Bronchial epithelial cell (primary cell): ENCODE measurements around the gene HRNR. TPM values are rescaled to one million over a fixed set of nuclear protein-coding genes. Genes with fewer than 3 reads are reported as not detected.

Experiments used
- DNase-seq: peaks from one replicate; pipeline ENCODE4 v3.0.0-alpha.2; 2010; ENCODE audit warnings: low read depth
- FAIRE-seq: peaks from 2 replicates; lab custom pipeline; 2011; peaks lifted over from hg19 to GRCh38; lab: Jason Lieb, UNC
- H3K27me3 ChIP-seq: 2 replicates; pipeline ENCODE4 v1.5.1; 2011; ENCODE audit warnings: low read length; ENCODE audit not compliant: control insufficient read depth, insufficient read depth
- H3K36me3 ChIP-seq: 2 replicates; pipeline ENCODE4 v1.5.1; 2011; ENCODE audit warnings: low read length; ENCODE audit not compliant: control insufficient read depth, insufficient read depth
- H3K4me3 ChIP-seq: 2 replicates; pipeline ENCODE4 v1.5.1; 2011; ENCODE audit warnings: mild to moderate bottlenecking, low read depth, low read length, control low read depth
- total RNA-seq: library from RNA; depleted of rRNA; stranded (reverse); fragments of >200 nt; gene quantifications from 2 replicates; pipeline ENCODE4 v1.2.1, GENCODE V29; 2014
- TF ChIP-seq, protein P1 (sequence below): IDR thresholded peaks from 2 replicates; pipeline ENCODE4 v1.5.1; 2011; ENCODE audit warnings: mild to moderate bottlenecking, moderate library complexity, low read length, control low read depth, inconsistent platforms; ENCODE audit not compliant: insufficient read depth, severe bottlenecking

Gene HRNR
- total RNA-seq, 1 donor from 2014 or later, result under 0.01 TPM

DNA sequence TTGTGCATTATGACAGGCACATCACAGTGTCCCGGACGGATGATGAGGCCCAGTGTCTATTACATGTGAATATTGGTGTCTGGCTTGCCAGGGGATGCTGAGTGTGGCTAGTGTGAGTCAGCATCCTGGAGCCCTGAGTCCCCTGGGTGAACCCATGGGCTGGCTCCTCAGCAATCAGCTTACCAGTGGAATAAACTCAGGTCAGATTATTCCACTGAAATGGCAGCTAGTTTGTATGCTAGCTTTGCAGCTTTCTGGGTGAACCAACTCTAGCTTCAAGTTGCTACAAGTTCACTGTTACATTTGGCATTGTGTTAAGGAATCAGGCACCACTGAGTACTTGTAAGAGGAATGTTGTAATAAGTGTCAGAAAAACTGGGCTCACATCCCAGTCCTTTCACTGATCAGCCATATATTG is 41.0 kb downstream of the HRNR start:
- Histone ChIP-seq H3K36me3 (no peaks in the 10 kb centered on the region), H3K27me3 (no peaks in the 10 kb centered on the region), H3K4me3 (no peak overlapping the region)
- TF ChIP-seq, protein P1, sequence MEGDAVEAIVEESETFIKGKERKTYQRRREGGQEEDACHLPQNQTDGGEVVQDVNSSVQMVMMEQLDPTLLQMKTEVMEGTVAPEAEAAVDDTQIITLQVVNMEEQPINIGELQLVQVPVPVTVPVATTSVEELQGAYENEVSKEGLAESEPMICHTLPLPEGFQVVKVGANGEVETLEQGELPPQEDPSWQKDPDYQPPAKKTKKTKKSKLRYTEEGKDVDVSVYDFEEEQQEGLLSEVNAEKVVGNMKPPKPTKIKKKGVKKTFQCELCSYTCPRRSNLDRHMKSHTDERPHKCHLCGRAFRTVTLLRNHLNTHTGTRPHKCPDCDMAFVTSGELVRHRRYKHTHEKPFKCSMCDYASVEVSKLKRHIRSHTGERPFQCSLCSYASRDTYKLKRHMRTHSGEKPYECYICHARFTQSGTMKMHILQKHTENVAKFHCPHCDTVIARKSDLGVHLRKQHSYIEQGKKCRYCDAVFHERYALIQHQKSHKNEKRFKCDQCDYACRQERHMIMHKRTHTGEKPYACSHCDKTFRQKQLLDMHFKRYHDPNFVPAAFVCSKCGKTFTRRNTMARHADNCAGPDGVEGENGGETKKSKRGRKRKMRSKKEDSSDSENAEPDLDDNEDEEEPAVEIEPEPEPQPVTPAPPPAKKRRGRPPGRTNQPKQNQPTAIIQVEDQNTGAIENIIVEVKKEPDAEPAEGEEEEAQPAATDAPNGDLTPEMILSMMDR, result no peak
- peak; percentile 99 for DNase-seq
- peak; percentile 98 for FAIRE-seq

DNA sequence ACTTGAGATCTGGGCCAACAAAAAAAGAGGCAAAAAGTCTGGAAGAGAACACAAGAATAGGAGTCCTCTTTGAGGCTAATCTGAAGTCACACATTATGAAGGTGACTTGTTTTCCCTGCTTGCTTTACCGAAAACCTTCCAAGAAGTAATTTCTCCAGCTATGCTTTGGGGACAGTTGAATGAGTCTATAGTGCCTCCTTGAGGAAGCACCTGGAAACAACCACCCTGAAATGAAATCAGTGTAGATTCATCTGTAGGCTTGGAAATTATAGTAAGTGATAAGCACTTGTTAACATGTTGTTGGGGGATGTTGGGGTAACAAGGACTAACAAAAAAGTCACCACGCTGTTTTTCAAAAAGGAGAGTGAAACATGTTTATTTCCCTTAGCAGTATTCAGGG is 41.6 kb downstream of the HRNR start:
- H3K36me3 ChIP-seq, result no peaks in the 10 kb centered on the region
- DNase-seq (peak; percentile 71), FAIRE-seq (no peak)
- TF ChIP-seq, protein P1, result peak; percentile 71
- H3K4me3 ChIP-seq, result no peak overlapping the region
- H3K27me3 ChIP-seq, result no peaks in the 10 kb centered on the region

DNA sequence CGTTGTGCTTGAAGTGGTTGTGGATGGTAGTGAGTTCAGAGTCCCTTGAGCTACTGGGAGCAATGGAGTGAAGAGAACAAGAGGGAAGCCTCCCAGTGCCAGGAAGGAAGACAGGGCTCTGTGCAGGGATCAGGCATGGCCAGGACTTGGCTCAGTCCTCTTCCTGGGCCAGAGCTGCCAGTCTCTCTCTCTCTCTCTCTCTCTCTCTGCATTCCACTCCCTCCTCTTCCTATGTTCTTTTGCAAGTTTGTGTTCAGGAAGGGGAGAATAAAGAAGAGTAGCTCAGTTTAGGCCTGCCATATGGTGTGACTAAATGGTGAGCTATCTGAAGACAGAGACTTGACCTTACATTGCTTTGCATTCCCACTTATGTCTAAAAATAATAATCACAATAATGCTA is 44.4 kb downstream of the HRNR start:
- peak; percentile 70 for DNase-seq

DNA sequence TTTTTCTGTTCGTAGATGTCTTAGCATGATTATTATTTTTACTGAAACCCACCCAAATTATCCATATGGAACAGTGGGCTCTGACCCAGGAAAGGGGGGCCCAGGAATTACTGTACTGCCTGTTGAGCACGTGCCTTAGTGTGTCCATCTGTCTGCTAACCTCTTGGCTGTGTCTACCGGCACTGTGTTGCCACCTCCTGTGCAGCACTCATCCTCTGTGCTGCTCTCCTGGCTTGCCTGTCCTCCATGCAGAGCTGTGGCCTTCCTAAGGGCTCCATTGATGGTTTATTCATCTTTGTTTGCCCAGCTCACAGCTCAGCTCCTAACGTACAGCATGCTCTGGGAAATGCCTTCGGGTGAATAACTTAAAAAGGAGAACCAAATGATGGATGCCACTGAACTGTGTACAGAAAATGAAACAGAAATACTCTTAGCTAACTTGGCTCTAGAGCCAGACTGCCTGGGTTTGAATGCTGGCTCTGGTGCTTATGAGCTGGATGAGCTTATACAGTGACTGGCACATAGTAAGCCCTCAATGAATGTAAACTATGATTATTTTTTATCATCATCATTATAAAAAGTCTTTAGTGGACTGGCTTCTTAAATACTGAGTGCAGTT is 53.6 kb downstream of the HRNR start:
- Histone ChIP-seq H3K27me3 (no peaks in the 10 kb centered on the region), H3K36me3 (no peaks in the 10 kb centered on the region), H3K4me3 (no peak overlapping the region)
- no peak for DNase-seq
- FAIRE-seq, result no peak
- TF ChIP-seq, protein P1, result no peak

More for the DNA sequence above, 44.4 kb downstream of the HRNR start:
- Histone ChIP-seq H3K4me3 (no peak overlapping the region), H3K36me3 (no peaks in the 10 kb centered on the region), H3K27me3 (no peaks in the 10 kb centered on the region)
- TF ChIP-seq, protein P1, result no peak
- FAIRE-seq, result no peak

GRCh38 chr1:152169366-152170025 is 54.5 kb downstream of the HRNR start:
- H3K27me3 ChIP-seq, result no peaks in the 10 kb centered on the region
- no peak overlapping the region for H3K4me3 ChIP-seq
- no peak for DNase-seq
- H3K36me3 ChIP-seq, result no peaks in the 10 kb centered on the region
- FAIRE-seq, result peak; percentile 7
- TF ChIP-seq, protein P1, result no peak
